ENCODE measurements around the gene SLC10A7. TPM values are rescaled to one million over a fixed set of nuclear protein-coding genes. Genes with fewer than 3 reads are reported as not detected.

SLC10A7 gene
- total and polyA plus RNA-seq, 9 of the 15 experiments (the other 6 are each of a cell fraction or from before 2014, with no cell fraction given) = 6.4 to 22.8 (median 16.1) TPM

GRCh38 chr4:146243883-146244277, 277.9 kb downstream of the SLC10A7 start:
- H3K27me3 ChIP-seq (ENCODE audit: control insufficient read depth in 2 of 2, insufficient read depth in 2 of 2, low read length in 2 of 2) = peaks cover 0 to 28% of the 10 kb centered on the region in 2 experiments; a peak in 2 of 5 replicates
- intact Hi-C loops (cut with micrococcal nuclease) (loop anchor here (2.0 kb wide), 1 partner anchor 99 kb away; no protein-coding TSS in a partner anchor), in situ Hi-C loops (cut with MboI) (no loop called here)
- no TSS peak for BruUV-seq (replicated peaks)
- peaks cover 5% of the 10 kb centered on the region; the same call in 1 of the 2 replicates for H4K20me1 ChIP-seq (replicated peaks; ENCODE audit: control insufficient read depth, insufficient read depth, low read length)
- H3K4me1 ChIP-seq (replicated peaks in 1 of 2; ENCODE audit: control insufficient read depth in 2 of 2, insufficient read depth in 2 of 2, low read length in 2 of 2) = peaks cover 0 to 7% of the 10 kb centered on the region in 2 experiments; a peak in 1 of 5 replicates
- CTCF ChIA-PET (ENCODE audit: low intra/inter-chr PET ratio) = no interaction called here
- ATAC-seq = no peak; the same call in 2 of the 3 replicates
- no peaks in the 10 kb centered on the region for H3K79me2 ChIP-seq (ENCODE audit: control insufficient read depth, insufficient read depth, low read length)
- H3K4me2 ChIP-seq (ENCODE audit: insufficient read depth, low read length) = peak overlapping the region; percentile 11; the same call in 1 of the 2 replicates
- FAIRE-seq = no peak
- WGBS (ENCODE audit: insufficient coverage, low coverage, missing lambda C conversion rate) = 30% methylated on average over 17 of the region's 17 CpGs
- no peak overlapping the region for H2AFZ ChIP-seq (ENCODE audit: low read depth, low read length)
- POLR2A ChIA-PET = no interaction called here
- no peak overlapping the region for H3K27ac ChIP-seq (ENCODE audit: extremely low read depth, low read depth, low read length)
- TF ChIP-seq ZNF324 (CRISPR knock-in tag; IDR thresholded peaks at IDR 0.05) = no peak
- no peak for TF ChIP-seq TBP (optimal IDR thresholded peaks at IDR 0.05; ENCODE audit: low read depth, low read length)
- TF ChIP-seq KAT8 (IDR thresholded peaks at IDR 0.05; ENCODE audit: low read depth) = no peak
- TF ChIP-seq, protein P1, sequence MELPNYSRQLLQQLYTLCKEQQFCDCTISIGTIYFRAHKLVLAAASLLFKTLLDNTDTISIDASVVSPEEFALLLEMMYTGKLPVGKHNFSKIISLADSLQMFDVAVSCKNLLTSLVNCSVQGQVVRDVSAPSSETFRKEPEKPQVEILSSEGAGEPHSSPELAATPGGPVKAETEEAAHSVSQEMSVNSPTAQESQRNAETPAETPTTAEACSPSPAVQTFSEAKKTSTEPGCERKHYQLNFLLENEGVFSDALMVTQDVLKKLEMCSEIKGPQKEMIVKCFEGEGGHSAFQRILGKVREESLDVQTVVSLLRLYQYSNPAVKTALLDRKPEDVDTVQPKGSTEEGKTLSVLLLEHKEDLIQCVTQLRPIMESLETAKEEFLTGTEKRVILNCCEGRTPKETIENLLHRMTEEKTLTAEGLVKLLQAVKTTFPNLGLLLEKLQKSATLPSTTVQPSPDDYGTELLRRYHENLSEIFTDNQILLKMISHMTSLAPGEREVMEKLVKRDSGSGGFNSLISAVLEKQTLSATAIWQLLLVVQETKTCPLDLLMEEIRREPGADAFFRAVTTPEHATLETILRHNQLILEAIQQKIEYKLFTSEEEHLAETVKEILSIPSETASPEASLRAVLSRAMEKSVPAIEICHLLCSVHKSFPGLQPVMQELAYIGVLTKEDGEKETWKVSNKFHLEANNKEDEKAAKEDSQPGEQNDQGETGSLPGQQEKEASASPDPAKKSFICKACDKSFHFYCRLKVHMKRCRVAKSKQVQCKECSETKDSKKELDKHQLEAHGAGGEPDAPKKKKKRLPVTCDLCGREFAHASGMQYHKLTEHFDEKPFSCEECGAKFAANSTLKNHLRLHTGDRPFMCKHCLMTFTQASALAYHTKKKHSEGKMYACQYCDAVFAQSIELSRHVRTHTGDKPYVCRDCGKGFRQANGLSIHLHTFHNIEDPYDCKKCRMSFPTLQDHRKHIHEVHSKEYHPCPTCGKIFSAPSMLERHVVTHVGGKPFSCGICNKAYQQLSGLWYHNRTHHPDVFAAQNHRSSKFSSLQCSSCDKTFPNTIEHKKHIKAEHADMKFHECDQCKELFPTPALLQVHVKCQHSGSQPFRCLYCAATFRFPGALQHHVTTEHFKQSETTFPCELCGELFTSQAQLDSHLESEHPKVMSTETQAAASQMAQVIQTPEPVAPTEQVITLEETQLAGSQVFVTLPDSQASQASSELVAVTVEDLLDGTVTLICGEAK (IDR thresholded peaks at IDR 0.05) = no peak
- TF ChIP-seq, protein P1 (CRISPR knock-in tag; IDR thresholded peaks at IDR 0.05) = no peak
- no peak for TF ChIP-seq THRB (CRISPR knock-in tag; conservative IDR thresholded peaks at IDR 0.05)
- TF ChIP-seq NRF1 (conservative IDR thresholded peaks at IDR 0.05 in 1 of 2, IDR thresholded peaks at IDR 0.05 in 1 of 2) = peak in 1 of 2 experiments; percentile 40; a peak in 1 of 4 replicates
- no peak for TF ChIP-seq DIDO1 (tag; IDR thresholded peaks at IDR 0.05; ENCODE audit: low read depth)
- no peaks in the 10 kb centered on the region for H3K36me3 ChIP-seq (ENCODE audit: control insufficient read depth, insufficient read depth, low read length)
- H3K9me3 ChIP-seq (replicated peaks; ENCODE audit: control insufficient read depth, insufficient read depth, low read depth, low read length) = no peaks in the 10 kb centered on the region
- no peaks in the 10 kb centered on the region for H3K9me1 ChIP-seq (ENCODE audit: control insufficient read depth, insufficient read depth, low read length)
- H3K4me3 ChIP-seq = no peak overlapping the region
- H3K9ac ChIP-seq (ENCODE audit: insufficient read depth in 1 of 2, low read depth in 2 of 2, low read length in 2 of 2) = no peak overlapping the region
- no peak for DNase-seq (ENCODE audit: extremely low read depth in 1 of 4, low spot score in 3 of 4)

Measured in K562 (cell line).